WTC11 (cell line): Measurements from ENCODE around the gene CALHM5. TPM values are rescaled to one million over a fixed set of nuclear protein-coding genes. Genes with fewer than 3 reads are reported as not detected.

Experiments
- ATAC-seq: fragments of 200-7000 bp; cut with Tn5 transposase; 2 replicates; pipeline ENCODE4 v1.10.0; 2021; ENCODE audit warnings: mild to moderate bottlenecking, moderate library complexity
- CTCF ChIA-PET: fragments of 300-600 bp; sonication (Branson Sonifier 250); formaldehyde crosslinking; loops from one replicate; lab custom pipeline; 2021; ENCODE audit warnings: antibody characterized with exemption; lab: Charles Lee
- POLR2A ChIA-PET: fragments of 350-600 bp; sonication (Branson Sonifier 250); formaldehyde crosslinking; loops from one replicate; lab custom pipeline; 2021; ENCODE audit warnings: antibody characterized with exemption; lab: Charles Lee
- DNase-seq: peaks from one replicate; pipeline ENCODE4 v3.0.0; 2021; ENCODE audit warnings: low spot score
- H3K27ac Mint-ChIP-seq: 2 replicates; pipeline ENCODE4 v1.8.0; 2021; ENCODE audit warnings: mixed read lengths
- H3K27me3 Mint-ChIP-seq: 2 replicates; pipeline ENCODE4 v1.8.0; 2021; ENCODE audit warnings: low read depth, mild to moderate bottlenecking, moderate library complexity, mixed read lengths
- H3K36me3 Mint-ChIP-seq: 2 replicates; pipeline ENCODE4 v1.8.0; 2021; ENCODE audit warnings: mixed read lengths
- H3K4me1 Mint-ChIP-seq: 2 replicates; pipeline ENCODE4 v1.8.0; 2022; ENCODE audit warnings: mixed read lengths
- H3K4me3 Mint-ChIP-seq: 2 replicates; pipeline ENCODE4 v1.8.0; 2021; ENCODE audit warnings: mild to moderate bottlenecking, moderate library complexity, mixed read lengths
- H3K9me3 Mint-ChIP-seq: 2 replicates; pipeline ENCODE4 v1.8.0; 2021; ENCODE audit warnings: mixed read lengths
- AFF4 ChIP-seq: sonication (generic); formaldehyde crosslinking; IDR thresholded peaks from 2 replicates; pipeline ENCODE4 v1.8.1; 2023; ENCODE audit warnings: mild to moderate bottlenecking, missing genetic modification reagents, borderline replicate concordance
- ARID4B ChIP-seq: sonication (generic); formaldehyde crosslinking; IDR thresholded peaks from 2 replicates; pipeline ENCODE4 v1.8.0; 2023; ENCODE audit warnings: missing genetic modification reagents, mild to moderate bottlenecking, borderline replicate concordance
- ATF2 ChIP-seq: sonication (generic); formaldehyde crosslinking; IDR thresholded peaks from 2 replicates; pipeline ENCODE4 v1.8.1; 2022; ENCODE audit warnings: low read depth, missing genetic modification reagents, borderline replicate concordance
- ATF3 ChIP-seq: sonication (generic); formaldehyde crosslinking; conservative IDR thresholded peaks from 2 replicates; pipeline ENCODE4 v1.8.1; 2022; ENCODE audit warnings: mild to moderate bottlenecking, missing genetic modification reagents
- CBFB ChIP-seq: sonication (generic); formaldehyde crosslinking; IDR thresholded peaks from 2 replicates; pipeline ENCODE4 v1.8.1; 2022; ENCODE audit warnings: mild to moderate bottlenecking, low read depth, missing genetic modification reagents
- CREB1 ChIP-seq: sonication (generic); formaldehyde crosslinking; IDR thresholded peaks from 2 replicates; pipeline ENCODE4 v1.8.0; 2023; ENCODE audit warnings: mild to moderate bottlenecking, missing genetic modification reagents
- EMX1 ChIP-seq: fragments of 250-450 bp; sonication (Bioruptor Pico); IDR thresholded peaks from 2 replicates; pipeline ENCODE4 v1.8.0; 2021; ENCODE audit warnings: mild to moderate bottlenecking
- ESRRA ChIP-seq: sonication (generic); formaldehyde crosslinking; IDR thresholded peaks from 2 replicates; pipeline ENCODE4 v1.8.1; 2022; ENCODE audit warnings: mild to moderate bottlenecking, missing genetic modification reagents, borderline replicate concordance
- FOXK1 ChIP-seq: sonication (generic); formaldehyde crosslinking; IDR thresholded peaks from 2 replicates; pipeline ENCODE4 v1.8.0; 2022; ENCODE audit warnings: mild to moderate bottlenecking, moderate library complexity, missing genetic modification reagents
- JAZF1 ChIP-seq: fragments of 250-450 bp; sonication (Bioruptor Pico); IDR thresholded peaks from 2 replicates; pipeline ENCODE4 v1.9.0; 2021; ENCODE audit warnings: moderate library complexity, mild to moderate bottlenecking, inconsistent platforms
- NFATC4 ChIP-seq: fragments of 250-450 bp; sonication (Bioruptor Pico); IDR thresholded peaks from 2 replicates; pipeline ENCODE4 v1.9.0; 2021; ENCODE audit warnings: mild to moderate bottlenecking
- NFYB ChIP-seq: sonication (generic); formaldehyde crosslinking; conservative IDR thresholded peaks from 2 replicates; pipeline ENCODE4 v1.8.0; 2022; ENCODE audit warnings: low read depth, missing genetic modification reagents
- RELA ChIP-seq: sonication (generic); formaldehyde crosslinking; IDR thresholded peaks from 2 replicates; pipeline ENCODE4 v1.8.1; 2022; ENCODE audit warnings: missing genetic modification reagents, mild to moderate bottlenecking, borderline replicate concordance
- SMAD3 ChIP-seq: sonication (generic); formaldehyde crosslinking; IDR thresholded peaks from 2 replicates; pipeline ENCODE4 v1.8.0; 2022; ENCODE audit warnings: missing genetic modification reagents, mild to moderate bottlenecking, borderline replicate concordance
- SMAD4 ChIP-seq: sonication (generic); formaldehyde crosslinking; IDR thresholded peaks from 2 replicates; pipeline ENCODE4 v1.8.0; 2022; ENCODE audit warnings: mild to moderate bottlenecking, missing genetic modification reagents
- SP1 ChIP-seq: sonication (generic); formaldehyde crosslinking; conservative IDR thresholded peaks from 2 replicates; pipeline ENCODE4 v1.8.1; 2022; ENCODE audit warnings: missing genetic modification reagents
- ZBTB21 ChIP-seq: sonication (generic); formaldehyde crosslinking; IDR thresholded peaks from 2 replicates; pipeline ENCODE4 v1.8.1; 2023; ENCODE audit warnings: mild to moderate bottlenecking, missing genetic modification reagents, borderline replicate concordance
- ZNF232 ChIP-seq: sonication (generic); formaldehyde crosslinking; IDR thresholded peaks from 2 replicates; pipeline ENCODE4 v1.8.0; 2022; ENCODE audit warnings: mild to moderate bottlenecking, missing genetic modification reagents
- ZNF317 ChIP-seq: sonication (generic); formaldehyde crosslinking; IDR thresholded peaks from 2 replicates; pipeline ENCODE4 v1.8.1; 2023; ENCODE audit warnings: low read depth, mild to moderate bottlenecking, moderate library complexity, missing genetic modification reagents, borderline replicate concordance
- ZNF423 ChIP-seq: fragments of 250-450 bp; sonication (Bioruptor Pico); IDR thresholded peaks from 2 replicates; pipeline ENCODE4 v2.1.2; 2022; ENCODE audit warnings: mild to moderate bottlenecking, moderate library complexity
- ZSCAN18 ChIP-seq: fragments of 250-450 bp; sonication (Bioruptor Pico); IDR thresholded peaks from 2 replicates; pipeline ENCODE4 v2.1.2; 2022; ENCODE audit warnings: mild to moderate bottlenecking, moderate library complexity
- total RNA-seq: library from RNA; stranded (reverse); gene quantifications from 3 replicates; pipeline ENCODE4 v1.2.3, GENCODE V29; 2021

CALHM5 gene
- total RNA-seq, 1 experiment from 2014 or later = 0.09 TPM

- no peak for TF ChIP-seq NFYB (CRISPR knock-in tag)
- no peak for TF ChIP-seq CREB1 (CRISPR knock-in tag)
- no peak for TF ChIP-seq SMAD3 (CRISPR knock-in tag)
- no peak for TF ChIP-seq NFATC4 (CRISPR knock-in tag)
- no peak for TF ChIP-seq ARID4B (CRISPR knock-in tag)
- TF ChIP-seq, all 79 proteins: peak for 0
These were observed 46.2 kb upstream of the CALHM5 start (continued) for GRCh38 chr6:116465246-116465645.

- ChIA-PET CTCF (no interaction called here), POLR2A (no interaction called here)
- Mint-ChIP-seq H3K36me3 (no peaks in the 10 kb centered on the region), H3K27me3 (peaks cover 17% of the 10 kb centered on the region), H3K4me3 (no peak overlapping the region), H3K4me1 (peaks cover 25% of the 10 kb centered on the region), H3K27ac (no peak overlapping the region), H3K9me3 (peaks cover 3% of the 10 kb centered on the region; the same call in 1 of the 2 replicates)
- ATAC-seq (no peak), DNase-seq (no peak)
- no peak for TF ChIP-seq ZNF232 (CRISPR knock-in tag)
- TF ChIP-seq EMX1 = no peak
- no peak for TF ChIP-seq ESRRA
- no peak for TF ChIP-seq RELA (CRISPR knock-in tag)
- no peak for TF ChIP-seq ZBTB21 (CRISPR knock-in tag)
- TF ChIP-seq FOXK1 (CRISPR knock-in tag) = no peak
- no peak for TF ChIP-seq ZNF423 (CRISPR knock-in tag)
- TF ChIP-seq ZSCAN18 (CRISPR knock-in tag) = no peak
- TF ChIP-seq JAZF1 (CRISPR knock-in tag) = no peak
- no peak for TF ChIP-seq CBFB
- TF ChIP-seq SP1 (CRISPR knock-in tag) = no peak
- no peak for TF ChIP-seq SMAD4
- TF ChIP-seq AFF4 (CRISPR knock-in tag) = no peak
- TF ChIP-seq ATF2 (CRISPR knock-in tag) = no peak
- TF ChIP-seq ATF3 = no peak
- TF ChIP-seq ZNF317 (CRISPR knock-in tag) = no peak
These were observed 44.3 kb upstream of the CALHM5 start for GRCh38 chr6:116467096-116467495.
